Stimulated activated CD4-positive, alpha-beta T cell treated with anti-CD3 and anti-CD28 coated beads, Interleukin-15, amount 100 ng/mL, for 24 hours (primary cell): ENCODE data around the gene MVD.
A peak's percentile ranks its signal among the peaks of the same experiment; 100 is the strongest.

ENCODE experiments used
- DNase-seq: peaks from one replicate; pipeline ENCODE4 v3.0.0-alpha.2; 2020

MVD gene

GRCh38 chr16:88697116-88697830 is 34.4 kb upstream of the MVD start:
- DNase-seq, result no peak

- no peak for DNase-seq
These were observed 33.5 kb upstream of the MVD start for GRCh38 chr16:88696441-88696840.

GRCh38 chr16:88695753-88696152 is 32.9 kb upstream of the MVD start:
- no peak for DNase-seq

- DNase-seq, result no peak
These were observed 32.3 kb upstream of the MVD start for GRCh38 chr16:88695218-88695617.

DNA sequence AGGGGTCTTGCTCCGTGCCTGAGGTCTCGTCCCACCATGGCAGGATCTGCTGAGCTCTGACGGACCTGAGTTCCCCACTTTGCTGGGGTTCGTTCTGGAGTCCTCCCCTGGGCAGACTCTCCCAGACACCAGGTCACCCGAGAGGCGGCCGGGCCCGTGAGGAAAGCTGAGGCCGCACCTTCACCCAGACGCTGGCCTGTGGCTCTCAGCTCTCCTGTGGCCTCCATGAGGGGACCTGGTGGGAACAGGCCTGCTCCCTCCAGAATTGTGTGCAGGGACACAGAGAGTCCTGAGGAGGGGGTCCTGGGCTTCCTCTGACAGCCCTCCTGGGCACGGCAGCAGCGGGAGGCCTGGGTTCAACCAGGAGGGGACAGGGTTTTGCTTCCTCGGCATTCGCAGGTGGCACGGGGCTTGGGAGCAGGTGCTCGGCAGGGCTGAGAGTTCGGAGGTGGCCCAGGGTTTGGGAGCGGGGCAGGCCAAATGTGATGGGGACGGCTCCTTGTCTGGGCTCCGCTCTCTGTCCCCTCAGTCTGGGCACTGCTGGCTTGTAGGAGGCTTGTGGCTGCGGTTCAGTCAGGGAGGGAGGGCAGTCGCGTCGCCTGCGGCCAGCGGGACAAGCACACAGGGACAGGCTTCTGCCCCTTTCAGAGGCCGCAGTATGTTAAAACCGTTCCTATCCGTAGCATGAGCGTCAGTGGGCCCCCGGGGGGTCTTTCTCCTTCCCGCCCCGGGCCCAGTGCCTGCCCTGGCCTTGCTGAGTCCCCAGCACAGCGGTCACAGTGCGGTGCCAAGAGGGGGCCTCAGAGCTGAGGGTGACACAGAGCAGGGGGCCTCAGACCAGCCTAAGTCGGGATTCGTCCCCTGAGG is 31.6 kb upstream of the MVD start:
- DNase-seq, result no peak

DNA sequence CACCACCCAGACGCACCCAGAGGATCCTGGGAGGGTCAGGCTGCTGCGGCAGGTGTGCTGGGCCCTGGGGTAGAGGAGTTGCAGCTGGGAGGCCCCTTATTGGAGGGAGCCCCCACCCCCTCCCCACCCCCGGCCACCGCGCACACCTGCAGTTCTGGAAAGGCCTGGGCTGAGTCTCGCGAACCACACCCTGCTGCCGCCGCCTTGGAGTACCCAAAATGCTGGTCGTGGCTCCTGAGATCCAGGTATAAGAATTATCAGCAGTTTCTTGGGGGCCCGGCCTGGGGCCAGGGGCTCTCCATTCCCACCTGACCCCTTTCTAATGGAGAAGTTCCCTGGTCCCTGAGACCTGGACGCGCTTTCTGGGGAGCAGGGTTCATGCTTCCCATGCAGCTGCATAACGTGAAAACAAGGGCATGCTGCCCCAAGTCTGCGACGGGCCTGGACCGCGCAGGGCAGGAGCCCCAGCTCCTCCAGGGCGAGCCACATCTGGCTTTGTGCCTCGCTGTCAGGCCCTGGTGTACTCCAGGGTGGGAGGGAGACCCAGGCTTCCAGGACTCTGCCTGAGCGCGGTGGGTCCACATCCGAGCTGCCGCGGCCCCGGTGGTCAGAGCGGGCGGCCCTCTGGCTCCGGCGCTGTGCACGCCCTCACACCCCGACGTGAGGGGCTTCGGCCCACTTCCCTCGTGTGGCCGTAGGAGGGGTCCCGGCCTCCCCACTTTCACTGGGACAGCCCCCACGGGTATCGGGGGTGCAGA is 30.7 kb upstream of the MVD start:
- no peak for DNase-seq

DNA sequence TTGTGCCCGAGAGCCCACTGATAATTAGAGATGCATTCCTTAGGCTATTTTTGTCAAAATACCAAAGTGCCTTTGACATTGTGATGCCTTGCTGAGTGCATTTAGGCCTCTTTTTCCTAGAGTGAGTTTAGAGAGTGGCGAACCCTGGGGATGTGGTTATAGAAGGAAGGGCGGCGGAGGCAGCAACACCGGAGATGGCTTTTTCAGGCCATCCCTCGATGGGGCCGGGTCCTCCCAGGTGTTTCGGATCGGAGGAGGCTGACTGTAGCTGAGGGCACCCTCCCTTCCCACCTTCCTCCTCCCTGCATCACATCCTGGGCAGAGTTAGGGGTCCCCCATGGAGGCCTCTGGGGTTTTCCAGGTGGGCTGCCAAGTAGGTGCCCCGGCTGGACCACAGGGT is 30.0 kb upstream of the MVD start:
- no peak for DNase-seq

DNA sequence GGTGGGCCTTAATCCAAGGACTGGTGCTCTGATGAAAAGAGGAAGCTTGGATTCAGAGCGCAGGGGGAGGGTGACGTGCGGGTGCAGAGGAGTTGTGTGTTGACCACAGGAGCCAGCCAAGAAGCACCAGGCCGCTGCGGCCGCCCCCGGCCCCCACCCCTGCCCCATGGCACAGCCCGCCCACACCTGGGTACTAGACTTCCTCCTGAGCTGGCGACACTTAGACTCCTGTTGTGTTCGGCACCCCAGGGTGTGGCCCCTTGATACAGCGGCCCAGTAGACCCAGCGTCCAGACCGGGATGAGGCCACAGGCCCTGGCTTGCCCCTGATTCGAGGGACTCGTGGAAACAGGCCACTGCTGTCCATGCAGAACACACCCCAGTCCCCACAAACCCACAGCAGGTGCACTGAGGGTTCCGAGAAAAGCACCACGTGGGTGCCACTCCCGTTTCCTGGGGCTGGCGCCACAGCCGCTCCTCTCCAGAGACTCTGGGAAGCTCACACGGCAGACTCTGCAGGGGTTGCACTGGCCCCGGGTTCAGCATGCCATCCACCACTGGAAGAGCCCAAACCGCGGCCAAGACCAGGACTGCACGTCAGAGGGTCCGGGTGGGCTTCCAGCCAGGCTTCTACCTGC is 29.2 kb upstream of the MVD start:
- peak; percentile 49 for DNase-seq

GRCh38 chr16:88691129-88691813 is 28.4 kb upstream of the MVD start:
- DNase-seq, result no peak

DNA sequence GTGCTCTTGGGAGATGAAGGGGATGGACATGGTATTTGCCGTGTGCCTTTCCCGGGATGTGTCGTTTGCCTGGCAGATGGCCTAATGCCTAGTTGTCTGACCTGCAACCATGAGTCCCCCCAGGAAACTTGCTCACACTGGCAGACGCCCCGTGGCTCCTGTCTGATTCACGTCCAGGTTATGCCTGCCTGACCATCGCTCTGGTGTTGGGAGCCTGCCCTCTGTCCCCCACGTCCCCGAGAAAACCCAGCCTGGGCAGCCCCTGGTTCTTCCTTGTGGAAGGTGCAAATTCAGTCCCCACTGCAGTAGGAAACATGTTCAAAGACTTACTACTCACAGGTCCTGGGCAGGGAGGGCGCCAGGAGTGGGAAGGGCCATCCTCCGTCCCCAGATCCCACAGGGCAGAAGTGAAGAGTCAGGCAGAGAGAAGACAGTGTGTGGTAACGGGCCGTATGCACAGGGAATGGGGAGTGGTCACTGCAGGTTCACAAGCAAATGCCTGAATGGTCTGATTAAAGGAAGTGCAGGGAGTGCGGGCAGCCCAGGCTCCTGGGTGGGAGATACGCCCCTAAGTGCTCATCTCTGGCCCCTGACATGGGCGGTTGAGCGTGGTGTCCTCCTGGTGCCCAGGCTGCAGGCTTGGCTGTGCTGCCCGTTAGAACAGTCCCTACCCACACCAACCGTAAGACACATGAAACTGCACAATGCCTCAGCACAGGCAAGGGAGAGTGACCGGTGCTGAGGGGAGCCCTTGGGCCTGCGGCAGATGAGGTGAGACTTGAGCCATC is 27.6 kb upstream of the MVD start:
- DNase-seq, result no peak

DNA sequence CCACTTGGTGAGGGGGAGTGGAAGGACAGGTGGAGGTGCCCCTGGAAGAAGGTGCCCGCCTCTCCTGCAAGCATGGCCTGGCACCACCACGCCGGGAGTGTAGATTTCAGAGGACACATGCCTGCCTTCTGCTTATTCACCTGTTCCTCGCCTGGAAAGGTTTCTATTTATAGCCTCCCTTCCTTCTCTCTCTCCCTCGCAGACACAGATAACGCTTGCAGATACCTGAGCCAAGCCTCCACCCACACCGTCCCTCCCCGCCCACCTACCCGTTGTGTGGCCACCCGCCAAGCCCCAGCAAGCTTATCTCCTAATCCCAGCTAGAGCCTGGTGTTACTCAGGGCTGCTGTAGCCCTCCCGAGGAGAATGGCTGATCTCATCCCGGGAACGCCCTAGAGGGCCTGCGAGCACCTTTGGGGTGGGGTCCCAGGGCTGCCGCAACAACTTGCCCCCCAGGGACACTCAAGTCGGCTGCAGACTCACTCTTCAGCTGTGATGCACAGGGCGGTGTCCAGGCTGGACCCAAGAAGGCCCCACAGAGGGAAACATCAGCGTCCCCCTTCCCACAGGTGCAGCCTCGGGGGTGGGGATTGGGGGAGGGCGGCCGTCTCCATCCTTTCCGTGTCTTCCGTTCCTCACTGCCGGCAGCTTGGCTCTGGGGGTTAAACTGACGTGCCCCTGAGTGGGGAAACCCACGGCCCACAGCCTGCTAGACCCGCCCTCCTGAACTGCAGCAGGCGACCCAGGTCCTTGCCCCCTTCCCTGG is 25.3 kb upstream of the MVD start:
- DNase-seq, result no peak

GRCh38 chr16:88687676-88688012 is 24.8 kb upstream of the MVD start:
- no peak for DNase-seq

DNA sequence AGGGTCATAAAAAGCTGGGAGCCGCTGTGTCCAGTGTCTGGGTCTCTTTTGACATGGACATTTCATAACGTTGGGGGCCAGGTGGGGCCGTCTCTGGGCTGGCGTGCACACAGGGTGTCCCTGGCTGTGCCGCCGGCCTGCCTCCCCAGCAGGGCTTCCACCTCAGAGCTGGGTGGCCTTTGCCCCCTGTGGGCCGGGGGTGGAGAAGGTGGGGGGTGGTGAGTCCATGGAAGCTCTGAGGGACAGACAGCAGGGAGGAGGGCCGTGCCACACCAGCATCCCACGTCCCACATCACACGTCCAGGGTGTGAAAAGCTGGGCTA is 24.3 kb upstream of the MVD start:
- no peak for DNase-seq

DNA sequence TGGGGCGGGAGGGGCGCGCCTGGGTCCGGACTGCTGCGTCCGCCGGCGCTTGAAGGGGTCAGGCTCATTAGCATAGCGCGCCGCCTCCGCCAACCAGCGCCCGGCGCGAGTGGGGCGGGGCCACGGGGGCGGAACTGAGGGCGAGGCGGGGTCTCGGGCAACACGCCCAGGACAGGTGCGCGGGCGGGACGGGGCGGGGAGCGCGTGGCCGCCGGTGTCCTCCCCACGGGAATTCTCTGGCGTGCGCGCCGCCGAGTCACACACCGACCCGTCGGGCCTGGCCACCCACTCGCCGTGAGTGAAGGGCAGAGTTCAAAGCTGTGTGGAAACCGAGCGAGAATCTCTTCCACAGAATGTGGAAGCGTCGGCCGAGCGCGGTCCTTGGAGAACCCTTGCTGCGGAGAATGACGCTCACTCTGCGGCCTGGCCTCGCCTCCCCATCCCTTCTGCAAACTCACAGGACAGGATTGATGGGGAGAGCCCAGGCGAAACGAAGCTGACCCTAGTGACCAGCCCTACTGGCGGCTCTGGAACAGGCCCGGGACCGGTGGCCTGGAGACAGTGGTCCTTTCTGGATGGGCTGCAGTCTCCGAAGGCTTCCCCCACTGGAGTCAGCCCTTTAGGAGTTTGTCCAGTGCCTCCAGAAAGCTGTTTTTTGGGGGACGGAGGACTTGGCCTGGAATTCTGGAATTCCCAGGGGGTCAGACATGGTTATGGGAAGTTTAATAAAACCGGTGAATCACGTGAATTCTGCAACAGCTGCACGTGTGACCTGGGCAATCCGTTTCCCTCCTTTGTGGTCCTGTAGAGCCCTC is 23.8 kb upstream of the MVD start, which contains the start of gene SNAI3:
SNAI3 (minus strand) TSS at position 69 of the 815 bp plus-strand sequence. CDS start 101 bp downstream, outside the sequence.
- DNase-seq, result peak; percentile 91

- peak; percentile 61 for DNase-seq
These were observed 23.2 kb upstream of the MVD start for GRCh38 chr16:88686062-88686438.

DNA sequence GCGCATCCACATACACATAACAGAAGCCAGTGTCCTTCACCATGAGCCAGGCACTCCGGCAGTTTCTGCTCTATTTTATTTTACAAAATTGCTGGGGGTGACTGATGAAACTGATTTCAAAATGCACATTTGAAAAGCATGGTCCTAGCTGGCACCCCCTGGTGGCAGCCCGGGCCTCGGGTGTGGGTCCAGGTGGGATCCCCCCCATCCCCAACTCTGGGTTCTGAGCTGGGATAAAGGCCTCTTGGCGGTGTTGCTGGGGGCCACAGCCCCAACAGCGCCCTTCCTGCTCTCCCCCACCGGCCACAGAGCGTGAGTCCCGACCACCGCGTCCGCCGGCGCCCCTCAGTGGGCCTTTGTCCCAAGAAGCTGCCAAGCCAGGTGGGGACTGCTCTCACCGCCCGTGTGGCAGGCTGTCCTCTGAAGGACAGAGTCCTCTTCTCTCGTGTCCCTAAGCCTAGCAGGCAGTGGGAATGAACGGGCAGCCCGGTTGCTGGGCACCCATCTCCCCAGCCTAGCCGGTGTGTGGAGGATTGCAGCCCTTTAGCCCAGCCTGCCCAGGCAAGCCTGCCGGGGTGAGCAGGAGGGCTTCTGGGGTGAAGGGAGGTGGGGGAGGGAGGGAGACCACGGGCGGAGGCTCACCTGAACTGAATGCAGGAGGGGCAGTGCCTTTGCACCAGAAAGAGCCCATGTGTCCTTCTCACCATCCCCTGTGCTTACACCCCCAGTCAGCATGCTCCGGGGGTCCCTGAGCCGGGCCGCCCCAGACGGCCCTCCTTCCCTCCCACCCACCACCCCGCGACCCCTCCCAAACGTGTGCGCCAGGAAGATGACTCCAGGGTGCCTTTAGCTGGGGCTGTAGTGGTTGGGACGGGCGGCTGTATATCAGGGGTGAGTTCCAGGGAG is 22.5 kb upstream of the MVD start:
- peak; percentile 79 for DNase-seq

GRCh38 chr16:88684569-88685155 is 21.8 kb upstream of the MVD start:
- no peak for DNase-seq

GRCh38 chr16:88681709-88682451 is 19.0 kb upstream of the MVD start:
- DNase-seq, result peak; percentile 84
